Right atrium auricular region (tissue), 2 donors: Measurements from ENCODE around the gene LRTM2. TPM values are rescaled to one million over a fixed set of nuclear protein-coding genes. Genes with fewer than 3 reads are reported as not detected.
A peak's percentile ranks its signal among the peaks of the same experiment; 100 is the strongest.

Experiments
- DNase-seq: peaks from one replicate; pipeline ENCODE4 v3.0.0-alpha.2; 2019; ENCODE audit warnings: low spot score
- H3K27ac ChIP-seq, 2 donors: fragments of 200-600 bp; sonication (generic); 1 replicate in 1 of 2; 2 replicates in 1 of 2; pipeline ENCODE4 v1.5.1; 2016 to 2019
- H3K27me3 ChIP-seq, 2 donors: fragments of 200-600 bp; sonication (generic); one replicate each; pipeline versions ENCODE4 v1.5.1 to v1.6.0; 2017 to 2019
- H3K36me3 ChIP-seq: fragments of 200-600 bp; sonication (generic); one replicate; pipeline ENCODE4 v1.5.1; 2016
- H3K4me1 ChIP-seq, 2 donors: fragments of 200-600 bp; sonication (generic); one replicate each; pipeline versions ENCODE4 v1.5.1 to v1.6.0; 2017 to 2019
- H3K4me3 ChIP-seq, 2 donors: fragments of 200-600 bp; sonication (generic); 1 replicate in 1 of 2; 2 replicates in 1 of 2; pipeline ENCODE4 v1.5.1; 2017 to 2019; ENCODE audit warnings: mild to moderate bottlenecking in 1 of 2, moderate library complexity in 1 of 2
- H3K9me3 ChIP-seq, 2 donors: fragments of 200-600 bp; sonication (generic); one replicate each; pipeline ENCODE4 v1.5.1; 2019
- CTCF ChIP-seq, 2 donors: fragments of 200-600 bp; sonication (generic); IDR thresholded peaks; one replicate each; pipeline ENCODE4 v1.5.1; 2019; ENCODE audit warnings: antibody characterized with exemption in 2 of 2
- total RNA-seq, 2 donors: library from RNA; depleted of rRNA; stranded (reverse); fragments of >200 nt; gene quantifications; one replicate each; pipeline ENCODE4 v1.1.0, GENCODE V29; 2016

The LRTM2 gene
- total RNA-seq, 2 donors from 2014 or later: not detected

GRCh38 chr12:1779783-1780182, 40.6 kb upstream of the LRTM2 start:
- no peak for DNase-seq
- H3K9me3 ChIP-seq: no peaks in the 10 kb centered on the region
- no peaks in the 10 kb centered on the region for H3K27me3 ChIP-seq
- no peak for TF ChIP-seq CTCF (IDR thresholded peaks at IDR 0.05)
- peaks cover 14% of the 10 kb centered on the region for H3K36me3 ChIP-seq
- H3K4me3 ChIP-seq: no peak overlapping the region
- peaks cover 0 to 32% of the 10 kb centered on the region in 2 donors for H3K4me1 ChIP-seq
- no peak overlapping the region for H3K27ac ChIP-seq

- peaks cover 33% of the 10 kb centered on the region for H3K36me3 ChIP-seq
- no peak for DNase-seq
- H3K4me3 ChIP-seq: no peak overlapping the region
- H3K27ac ChIP-seq: no peak overlapping the region
- H3K4me1 ChIP-seq: peaks cover 0 to 21% of the 10 kb centered on the region in 2 donors
- no peak for TF ChIP-seq CTCF (IDR thresholded peaks at IDR 0.05)
- no peaks in the 10 kb centered on the region for H3K27me3 ChIP-seq
- H3K9me3 ChIP-seq: no peaks in the 10 kb centered on the region
These were observed 38.6 kb upstream of the LRTM2 start for GRCh38 chr12:1781772-1782171.

GRCh38 chr12:1782215-1782614, 38.1 kb upstream of the LRTM2 start:
- Histone ChIP-seq H3K27me3 (no peaks in the 10 kb centered on the region), H3K9me3 (no peaks in the 10 kb centered on the region), H3K36me3 (peaks cover 36% of the 10 kb centered on the region), H3K4me3 (no peak overlapping the region), H3K4me1 (peaks cover 0 to 21% of the 10 kb centered on the region in 2 donors), H3K27ac (no peak overlapping the region)
- no peak for DNase-seq
- TF ChIP-seq CTCF (IDR thresholded peaks at IDR 0.05): no peak

GRCh38 chr12:1787714-1788113, 32.7 kb upstream of the LRTM2 start:
- H3K27me3 ChIP-seq: no peaks in the 10 kb centered on the region
- H3K9me3 ChIP-seq: no peaks in the 10 kb centered on the region
- peaks cover 44% of the 10 kb centered on the region for H3K36me3 ChIP-seq
- no peak for DNase-seq
- H3K27ac ChIP-seq: no peak overlapping the region
- no peak for TF ChIP-seq CTCF (IDR thresholded peaks at IDR 0.05)
- no peak overlapping the region for H3K4me3 ChIP-seq
- peaks cover 0 to 9% of the 10 kb centered on the region in 2 donors for H3K4me1 ChIP-seq

GRCh38 chr12:1790444-1790843, 29.9 kb upstream of the LRTM2 start:
- H3K27me3 ChIP-seq: no peaks in the 10 kb centered on the region
- H3K9me3 ChIP-seq: no peaks in the 10 kb centered on the region
- no peak overlapping the region for H3K4me3 ChIP-seq
- TF ChIP-seq CTCF (IDR thresholded peaks at IDR 0.05): no peak
- no peak for DNase-seq
- peaks cover 24% of the 10 kb centered on the region for H3K36me3 ChIP-seq
- peak overlapping the region in 1 of 2 donors; percentile 13 for H3K27ac ChIP-seq
- peaks cover 0 to 15% of the 10 kb centered on the region in 2 donors for H3K4me1 ChIP-seq

GRCh38 chr12:1791104-1791841, 29.1 kb upstream of the LRTM2 start:
- peaks cover 16% of the 10 kb centered on the region for H3K36me3 ChIP-seq
- no peaks in the 10 kb centered on the region for H3K27me3 ChIP-seq
- no peaks in the 10 kb centered on the region for H3K9me3 ChIP-seq
- H3K4me3 ChIP-seq: no peak overlapping the region
- no peak for DNase-seq
- peaks cover 0 to 22% of the 10 kb centered on the region in 2 donors for H3K4me1 ChIP-seq
- no peak overlapping the region for H3K27ac ChIP-seq
- peak; percentile 49 to 84 for TF ChIP-seq CTCF (IDR thresholded peaks at IDR 0.05)
